Kidney (tissue), 22 donors: Measurements from ENCODE around the gene ZNF253. TPM values are rescaled to one million over a fixed set of nuclear protein-coding genes. Genes with fewer than 3 reads are reported as not detected.

Experiments
- DNase-seq, 5 donors: peaks; one replicate each; pipeline ENCODE4 v3.0.0-alpha.2; 2013 to 2020
- FAIRE-seq: peaks from 2 replicates; lab custom pipeline; 2012; peaks lifted over from hg19 to GRCh38; lab: Jason Lieb, UNC
- H3K27ac ChIP-seq, 2 donors: one replicate each; pipeline ENCODE4 v1.7.0; 2013; ENCODE audit warnings: low read depth in 2 of 2, low read length in 2 of 2, inconsistent platforms in 1 of 2
- H3K27me3 ChIP-seq: one replicate; pipeline ENCODE4 v1.7.1; 2013; ENCODE audit warnings: low read length, inconsistent platforms; ENCODE audit not compliant: control insufficient read depth, insufficient read depth
- H3K36me3 ChIP-seq, 3 donors: one replicate each; pipeline versions ENCODE4 v1.7.0 to v1.7.1; 2013; ENCODE audit warnings: low read length in 3 of 3, control low read depth in 1 of 3, inconsistent platforms in 1 of 3; ENCODE audit not compliant: insufficient read depth in 3 of 3, control insufficient read depth in 2 of 3
- H3K4me1 ChIP-seq, 3 donors: one replicate each; pipeline versions ENCODE4 v1.7.0 to v1.7.1; 2013; ENCODE audit warnings: low read length in 3 of 3, inconsistent platforms in 1 of 3, low read depth in 1 of 3; ENCODE audit not compliant: control insufficient read depth in 2 of 3, insufficient read depth in 2 of 3
- H3K4me3 ChIP-seq, 3 donors: one replicate each; pipeline versions ENCODE4 v1.7.0 to v1.8.1; 2013; ENCODE audit warnings: low read length in 3 of 3, control low read depth in 1 of 3, inconsistent platforms in 1 of 3
- H3K9ac ChIP-seq, 3 donors: one replicate each; pipeline versions ENCODE4 v1.7.0 to v1.7.1; 2013; ENCODE audit warnings: low read length in 3 of 3, control low read depth in 1 of 3, inconsistent platforms in 1 of 3
- H3K9me3 ChIP-seq, 3 donors: one replicate each; pipeline versions ENCODE4 v1.7.0 to v1.7.1; 2013; ENCODE audit warnings: low read length in 3 of 3, control low read depth in 1 of 3, inconsistent platforms in 1 of 3; ENCODE audit not compliant: control insufficient read depth in 2 of 3, insufficient read depth in 1 of 3
- intact Hi-C: fragments of 100-400 bp; cut with DNase I; formaldehyde crosslinking; loops from one replicate; pipeline ENCODE4 v1.11.1; 2022
- long read RNA-seq, 10 donors: library from polyadenylated mRNA in 1 of 10; unstranded in 1 of 10; transcript quantifications; one replicate each; pipeline ENCODE4 v2.0.0 and lab custom pipeline, GENCODE V29; 2021 to 2026
- polyA plus RNA-seq: library from polyadenylated mRNA; stranded (reverse); fragments of 350-450 nt; fragmentation: Illumina TruSeq; extraction: RNeasy Lipid Tissue Mini Kit (QIAGEN cat#74804); gene quantifications from one replicate; pipeline ENCODE4 v1.2.3, GENCODE V29; 2014; ENCODE audit warnings: low read depth, low replicate concordance; ENCODE audit not compliant: insufficient read depth
- total RNA-seq: library from RNA; stranded (reverse); fragmentation: NEBNext Ultra II Directional; extraction: Animal tissue kit (Norgen Biotek cat#: 25700); gene quantifications from one replicate; pipeline ENCODE4 v1.2.1, GENCODE V29; 2021
- TF ChIP-seq, protein P1 (sequence below): IDR thresholded peaks from 3 replicates; pipeline ENCODE4 v1.5.1; 2012; ENCODE audit warnings: mild to moderate bottlenecking, moderate library complexity, borderline replicate concordance; ENCODE audit not compliant: insufficient read depth; ENCODE audit errors: extremely low read depth
- donor health status: control.
- donor health status: control.
- donor health status: control.
- donor health status: control.
- donor health status: control.
- donor health status: DM: yes; HTN: yes; CAD: no.
- donor health status: Normal renal cell carcinoma (clear cell type).

The ZNF253 gene
- total RNA-seq (15.3 TPM), polyA plus RNA-seq (5.4 TPM)
- long read RNA-seq, donor 1, transcript ZNF253-203 (4 exons, 3,519 nt), result major isoform, 7 of 9 reads
- long read RNA-seq, donor 1, partial matches to known transcripts, result 0 of 9 reads
- long read RNA-seq, donor 1, other reads (novel, unspliced or antisense), result 0 of 9 reads
- long read RNA-seq, donor 2, partial matches to known transcripts, result 0 of 5 reads
- long read RNA-seq, donor 2, other reads (novel, unspliced or antisense), result 0 of 5 reads
- long read RNA-seq, donor 3, transcript ZNF253-203 (4 exons, 3,519 nt), result major isoform, 6 of 11 reads
- long read RNA-seq, donor 3, partial matches to known transcripts, result 0 of 11 reads
- long read RNA-seq, donor 3, other reads (novel, unspliced or antisense), result 0 of 11 reads
- long read RNA-seq, donor 4, transcript ZNF253-203 (4 exons, 3,519 nt), result major isoform, 8 of 9 reads
- long read RNA-seq, donor 4, partial matches to known transcripts, result 0 of 9 reads
- long read RNA-seq, donor 4, other reads (novel, unspliced or antisense), result 0 of 9 reads
- long read RNA-seq, donor 5, partial matches to known transcripts, result 0 of 1 reads
- long read RNA-seq, donor 5, other reads (novel, unspliced or antisense), result 0 of 1 reads
- long read RNA-seq, donor 6, partial matches to known transcripts, result 0 of 5 reads
- long read RNA-seq, donor 6, other reads (novel, unspliced or antisense), result 0 of 5 reads
- long read RNA-seq, donor 7, partial matches to known transcripts, result 0 of 4 reads
- long read RNA-seq, donor 7, other reads (novel, unspliced or antisense), result 0 of 4 reads
- long read RNA-seq, donor 8, partial matches to known transcripts, result 0 of 7 reads
- long read RNA-seq, donor 8, other reads (novel, unspliced or antisense), result 0 of 7 reads
- long read RNA-seq, donor 9, transcript ZNF253-203 (4 exons, 3,519 nt), result major isoform, 6 of 8 reads
- long read RNA-seq, donor 9, partial matches to known transcripts, result 0 of 8 reads
- long read RNA-seq, donor 9, other reads (novel, unspliced or antisense), result 0 of 8 reads
- long read RNA-seq, donor 10, transcript ZNF253-203 (4 exons, 3,519 nt), result major isoform, 6 of 12 reads
- long read RNA-seq, donor 10, partial matches to known transcripts, result 0 of 12 reads
- long read RNA-seq, donor 10, other reads (novel, unspliced or antisense), result 0 of 12 reads

DNA sequence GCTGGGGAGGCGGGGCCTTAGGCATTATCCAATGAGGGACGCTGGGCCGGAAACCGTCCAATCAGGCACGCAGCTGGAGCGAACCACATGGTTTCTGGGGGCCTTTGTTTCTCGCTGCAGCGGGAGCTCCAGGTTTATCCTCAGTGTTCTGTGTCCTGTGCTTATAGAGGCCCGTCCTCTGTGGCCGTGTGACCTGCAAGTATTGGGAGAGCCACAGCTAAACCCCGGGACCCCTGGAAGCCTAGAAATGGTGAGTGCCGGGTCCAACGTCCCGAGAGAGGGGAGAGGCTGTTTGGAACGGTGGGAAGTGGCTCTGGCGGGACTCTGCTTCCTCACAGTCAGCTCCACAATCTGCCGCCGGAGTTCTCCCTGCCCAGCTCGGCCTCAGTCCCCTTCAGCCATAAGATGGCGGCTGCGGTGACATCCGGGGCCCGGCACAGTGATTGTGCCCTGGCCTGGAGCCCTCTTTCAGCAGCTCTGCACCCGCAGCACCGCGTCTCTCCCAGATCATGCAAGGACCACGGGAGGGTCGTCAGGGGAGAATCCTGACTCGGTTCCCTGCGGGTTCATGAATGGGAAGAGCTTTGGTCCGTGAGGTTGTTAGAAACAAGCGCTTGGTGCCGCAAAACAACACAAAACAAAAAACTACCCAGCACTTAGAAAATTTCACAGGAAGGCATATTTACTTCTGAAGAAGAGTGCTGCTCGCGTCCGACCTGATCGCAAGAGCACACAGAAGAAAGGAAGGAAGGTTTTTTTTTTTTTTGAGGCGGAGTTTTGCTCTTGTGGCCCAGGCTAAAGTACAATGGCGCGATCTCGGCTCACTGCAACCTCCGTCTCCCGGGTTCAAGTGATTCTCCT, at the start of gene ZNF253:
ZNF253 (plus strand) TSS at position 133 of the 861 bp plus-strand sequence; CDS start at position 248, 115 bp downstream.
- TF ChIP-seq, protein P1, sequence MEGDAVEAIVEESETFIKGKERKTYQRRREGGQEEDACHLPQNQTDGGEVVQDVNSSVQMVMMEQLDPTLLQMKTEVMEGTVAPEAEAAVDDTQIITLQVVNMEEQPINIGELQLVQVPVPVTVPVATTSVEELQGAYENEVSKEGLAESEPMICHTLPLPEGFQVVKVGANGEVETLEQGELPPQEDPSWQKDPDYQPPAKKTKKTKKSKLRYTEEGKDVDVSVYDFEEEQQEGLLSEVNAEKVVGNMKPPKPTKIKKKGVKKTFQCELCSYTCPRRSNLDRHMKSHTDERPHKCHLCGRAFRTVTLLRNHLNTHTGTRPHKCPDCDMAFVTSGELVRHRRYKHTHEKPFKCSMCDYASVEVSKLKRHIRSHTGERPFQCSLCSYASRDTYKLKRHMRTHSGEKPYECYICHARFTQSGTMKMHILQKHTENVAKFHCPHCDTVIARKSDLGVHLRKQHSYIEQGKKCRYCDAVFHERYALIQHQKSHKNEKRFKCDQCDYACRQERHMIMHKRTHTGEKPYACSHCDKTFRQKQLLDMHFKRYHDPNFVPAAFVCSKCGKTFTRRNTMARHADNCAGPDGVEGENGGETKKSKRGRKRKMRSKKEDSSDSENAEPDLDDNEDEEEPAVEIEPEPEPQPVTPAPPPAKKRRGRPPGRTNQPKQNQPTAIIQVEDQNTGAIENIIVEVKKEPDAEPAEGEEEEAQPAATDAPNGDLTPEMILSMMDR, result no peak
- intact Hi-C loops, result no loop called here
- peaks cover 0 to 4% (median 0%) of the 10 kb centered on the region in 3 donors for H3K4me1 ChIP-seq
- H3K9ac ChIP-seq, result peak within 1 kb of the TSS; percentile 84 to 97 (median 95)
- H3K27ac ChIP-seq, result peak within 1 kb of the TSS; percentile 88 to 89
- peak within 1 kb of the TSS; percentile 85 to 96 (median 93) for H3K4me3 ChIP-seq
- DNase-seq (peak; percentile 98 to 99 (median 99)), FAIRE-seq (peak; percentile 91)
- H3K36me3 ChIP-seq, result no peaks in the 10 kb centered on the region
- no peaks in the 10 kb centered on the region for H3K9me3 ChIP-seq
- no peaks in the 10 kb centered on the region for H3K27me3 ChIP-seq

- no peaks in the 10 kb centered on the region for H3K36me3 ChIP-seq
- H3K9ac ChIP-seq, result no peak overlapping the region
- H3K4me1 ChIP-seq, result peaks cover 0 to 4% (median 0%) of the 10 kb centered on the region in 3 donors
- DNase-seq (no peak), FAIRE-seq (no peak)
- H3K4me3 ChIP-seq, result no peak overlapping the region
- H3K27ac ChIP-seq, result no peak overlapping the region
- TF ChIP-seq, protein P1, result no peak
- intact Hi-C loops, result no loop called here
- H3K9me3 ChIP-seq, result no peaks in the 10 kb centered on the region
- no peaks in the 10 kb centered on the region for H3K27me3 ChIP-seq
Observed at GRCh38 chr19:19816679-19817078, 49.0 kb upstream of the ZNF253 start.

GRCh38 chr19:19817357-19817756, 48.3 kb upstream of the ZNF253 start:
- Histone ChIP-seq H3K9me3 (no peaks in the 10 kb centered on the region), H3K36me3 (no peaks in the 10 kb centered on the region), H3K27me3 (no peaks in the 10 kb centered on the region), H3K9ac (no peak overlapping the region), H3K27ac (no peak overlapping the region), H3K4me3 (no peak overlapping the region), H3K4me1 (peaks cover 0 to 4% (median 0%) of the 10 kb centered on the region in 3 donors)
- no peak for DNase-seq
- TF ChIP-seq, protein P1, result no peak
- intact Hi-C loops, result no loop called here
- no peak for FAIRE-seq
